Measurements from ENCODE around the gene DDIT3. TPM values are rescaled to one million over a fixed set of nuclear protein-coding genes. Genes with fewer than 3 reads are reported as not detected.

The DDIT3 gene
- total RNA-seq, 4 donors from 2014 or later: 23.3 to 68.8 (median 45.1) TPM

GRCh38 chr12:57550641-57551549 lies 30.6 kb upstream of the DDIT3 start:
- no peak for TF ChIP-seq CTCF (IDR thresholded peaks at IDR 0.05; ENCODE audit: low read depth)

GRCh38 chr12:57549909-57550640 lies 29.8 kb upstream of the DDIT3 start, which contains the start of gene KIF5A:
Gene KIF5A, plus strand, starts transcription at chr12:57550044. Its CDS starts 228 bp downstream, at chr12:57550272.
- TF ChIP-seq CTCF (IDR thresholded peaks at IDR 0.05; ENCODE audit: low read depth): no peak

- no peak for TF ChIP-seq CTCF (IDR thresholded peaks at IDR 0.05; ENCODE audit: low read depth)
Measured at GRCh38 chr12:57549203-57549908, 29.0 kb upstream of the DDIT3 start.

DNA sequence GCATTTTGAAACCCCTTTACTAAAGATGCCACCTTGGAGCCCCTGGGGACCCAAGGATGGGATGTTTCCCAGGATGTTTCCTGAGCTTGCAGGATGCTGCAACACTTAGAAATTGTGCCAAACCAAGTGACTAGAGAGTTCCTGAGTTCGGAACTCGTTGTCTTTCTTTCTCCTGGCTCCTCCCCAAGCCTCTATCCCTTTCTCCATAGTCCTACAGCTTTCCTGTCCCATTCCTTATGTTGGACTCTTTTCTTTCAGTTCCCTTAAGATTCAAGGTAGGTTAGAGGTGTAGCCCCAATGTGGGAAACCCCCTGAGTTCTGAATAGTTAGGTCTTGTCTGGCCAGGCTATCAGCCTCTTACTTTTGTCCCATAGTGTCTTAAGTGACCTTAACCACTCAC lies 28.2 kb upstream of the DDIT3 start:
- no peak for TF ChIP-seq CTCF (IDR thresholded peaks at IDR 0.05; ENCODE audit: low read depth)

GRCh38 chr12:57548013-57548315 lies 27.6 kb upstream of the DDIT3 start:
- TF ChIP-seq CTCF (IDR thresholded peaks at IDR 0.05; ENCODE audit: low read depth): no peak

DNA sequence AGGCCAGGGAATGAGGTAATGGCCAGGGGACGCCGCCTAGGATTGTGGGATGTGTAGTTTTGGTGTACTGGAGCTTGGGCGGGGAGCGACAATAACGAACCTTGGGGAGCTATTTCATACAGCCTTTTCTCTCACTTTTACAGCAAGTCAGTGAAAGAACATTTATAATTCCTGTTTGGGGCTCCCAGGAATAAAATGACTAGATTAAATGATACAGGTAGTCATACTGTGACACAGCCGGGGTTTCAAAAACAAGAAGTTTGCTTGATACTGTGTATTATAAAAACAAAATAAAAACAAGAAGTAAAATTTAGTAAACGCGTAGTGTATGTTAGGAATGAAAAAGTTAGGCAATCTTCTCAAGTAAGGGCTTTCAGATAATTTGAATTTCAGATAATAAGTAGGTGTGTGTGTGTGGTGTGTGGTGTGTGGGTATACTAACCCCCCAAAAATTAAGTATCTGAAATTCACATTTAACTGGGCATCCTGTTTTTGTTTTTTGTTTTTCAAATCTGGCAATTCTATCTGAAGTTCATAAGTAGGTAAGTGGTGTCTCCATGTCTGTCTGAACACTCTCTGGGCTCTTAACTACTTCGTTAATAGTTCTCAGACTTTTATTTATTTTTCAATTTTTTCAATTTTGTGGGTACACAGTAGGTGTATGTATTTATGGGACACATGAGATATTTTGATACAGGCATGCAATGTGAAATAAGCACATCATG lies 27.1 kb upstream of the DDIT3 start:
- no peak for TF ChIP-seq CTCF (IDR thresholded peaks at IDR 0.05; ENCODE audit: low read depth)
